ENCODE results near the gene MTHFD1L.
A peak's percentile ranks its signal among the peaks of the same experiment; 100 is the strongest.

The MTHFD1L gene

GRCh38 chr6:150931405-150931804, 65.9 kb downstream of the MTHFD1L start:
- Mint-ChIP-seq H3K36me3 (peaks cover 21% of the 10 kb centered on the region), H3K4me1 (no peaks in the 10 kb centered on the region), H3K27ac (no peak overlapping the region), H3K27me3 (no peaks in the 10 kb centered on the region), H3K9me3 (no peaks in the 10 kb centered on the region), H3K4me3 (no peak overlapping the region)

GRCh38 chr6:150932996-150933395, 67.5 kb downstream of the MTHFD1L start:
- no peaks in the 10 kb centered on the region for H3K4me1 Mint-ChIP-seq
- H3K9me3 Mint-ChIP-seq = no peaks in the 10 kb centered on the region
- no peaks in the 10 kb centered on the region for H3K27me3 Mint-ChIP-seq
- H3K4me3 Mint-ChIP-seq = no peak overlapping the region
- peaks cover 25% of the 10 kb centered on the region for H3K36me3 Mint-ChIP-seq
- no peak overlapping the region for H3K27ac Mint-ChIP-seq

GRCh38 chr6:150934380-150934779, 68.9 kb downstream of the MTHFD1L start:
- no peaks in the 10 kb centered on the region for H3K27me3 Mint-ChIP-seq
- H3K9me3 Mint-ChIP-seq = no peaks in the 10 kb centered on the region
- H3K36me3 Mint-ChIP-seq = peaks cover 31% of the 10 kb centered on the region
- H3K4me3 Mint-ChIP-seq = no peak overlapping the region
- H3K27ac Mint-ChIP-seq = no peak overlapping the region
- H3K4me1 Mint-ChIP-seq = no peaks in the 10 kb centered on the region

GRCh38 chr6:150936021-150936555, 70.6 kb downstream of the MTHFD1L start:
- H3K9me3 Mint-ChIP-seq = no peaks in the 10 kb centered on the region
- no peak overlapping the region for H3K4me3 Mint-ChIP-seq
- H3K4me1 Mint-ChIP-seq = no peaks in the 10 kb centered on the region
- H3K27me3 Mint-ChIP-seq = no peaks in the 10 kb centered on the region
- no peak overlapping the region for H3K27ac Mint-ChIP-seq
- H3K36me3 Mint-ChIP-seq = peaks cover 36% of the 10 kb centered on the region

- Mint-ChIP-seq H3K9me3 (no peaks in the 10 kb centered on the region), H3K27ac (no peak overlapping the region), H3K4me3 (no peak overlapping the region), H3K27me3 (no peaks in the 10 kb centered on the region), H3K36me3 (peaks cover 40% of the 10 kb centered on the region), H3K4me1 (no peaks in the 10 kb centered on the region)
Measured at GRCh38 chr6:150937132-150937906, 71.8 kb downstream of the MTHFD1L start.

GRCh38 chr6:150939399-150939798, 73.9 kb downstream of the MTHFD1L start:
- Mint-ChIP-seq H3K27ac (no peak overlapping the region), H3K4me1 (no peaks in the 10 kb centered on the region), H3K27me3 (no peaks in the 10 kb centered on the region), H3K4me3 (no peak overlapping the region), H3K36me3 (peaks cover 31% of the 10 kb centered on the region), H3K9me3 (no peaks in the 10 kb centered on the region)

- H3K9me3 Mint-ChIP-seq = no peaks in the 10 kb centered on the region
- H3K36me3 Mint-ChIP-seq = peaks cover 30% of the 10 kb centered on the region
- H3K4me3 Mint-ChIP-seq = no peak overlapping the region
- H3K27me3 Mint-ChIP-seq = no peaks in the 10 kb centered on the region
- no peaks in the 10 kb centered on the region for H3K4me1 Mint-ChIP-seq
- no peak overlapping the region for H3K27ac Mint-ChIP-seq
Measured at GRCh38 chr6:150940941-150941340, 75.4 kb downstream of the MTHFD1L start.

GRCh38 chr6:150949526-150949925, 84.0 kb downstream of the MTHFD1L start:
- no peaks in the 10 kb centered on the region for H3K9me3 Mint-ChIP-seq
- peaks cover 47% of the 10 kb centered on the region for H3K36me3 Mint-ChIP-seq
- no peak overlapping the region for H3K4me3 Mint-ChIP-seq
- no peaks in the 10 kb centered on the region for H3K27me3 Mint-ChIP-seq
- no peak overlapping the region for H3K27ac Mint-ChIP-seq
- H3K4me1 Mint-ChIP-seq = no peaks in the 10 kb centered on the region

GRCh38 chr6:150953851-150954250, 88.3 kb downstream of the MTHFD1L start:
- peaks cover 59% of the 10 kb centered on the region for H3K36me3 Mint-ChIP-seq

GRCh38 chr6:150959166-150959565, 93.7 kb downstream of the MTHFD1L start:
- Mint-ChIP-seq H3K4me3 (no peak overlapping the region), H3K27me3 (no peaks in the 10 kb centered on the region), H3K4me1 (no peaks in the 10 kb centered on the region), H3K36me3 (peaks cover 25% of the 10 kb centered on the region), H3K9me3 (no peaks in the 10 kb centered on the region), H3K27ac (no peak overlapping the region)

More at GRCh38 chr6:150953851-150954250, 88.3 kb downstream of the MTHFD1L start:
- Mint-ChIP-seq H3K4me3 (no peak overlapping the region), H3K27me3 (no peaks in the 10 kb centered on the region), H3K9me3 (no peaks in the 10 kb centered on the region), H3K4me1 (no peaks in the 10 kb centered on the region), H3K27ac (no peak overlapping the region)

- Mint-ChIP-seq H3K4me1 (no peaks in the 10 kb centered on the region), H3K9me3 (no peaks in the 10 kb centered on the region), H3K4me3 (no peak overlapping the region), H3K36me3 (peaks cover 25% of the 10 kb centered on the region), H3K27ac (no peak overlapping the region), H3K27me3 (no peaks in the 10 kb centered on the region)
Measured at GRCh38 chr6:150962436-150962835, 96.9 kb downstream of the MTHFD1L start.

GRCh38 chr6:150964765-150965164, 99.3 kb downstream of the MTHFD1L start:
- H3K4me3 Mint-ChIP-seq = no peak overlapping the region
- peaks cover 33% of the 10 kb centered on the region for H3K36me3 Mint-ChIP-seq
- H3K27me3 Mint-ChIP-seq = no peaks in the 10 kb centered on the region
- H3K27ac Mint-ChIP-seq = no peak overlapping the region
- no peaks in the 10 kb centered on the region for H3K4me1 Mint-ChIP-seq
- H3K9me3 Mint-ChIP-seq = no peaks in the 10 kb centered on the region

GRCh38 chr6:150966786-150967185, 101.3 kb downstream of the MTHFD1L start:
- Mint-ChIP-seq H3K27me3 (no peaks in the 10 kb centered on the region), H3K4me3 (no peak overlapping the region), H3K9me3 (no peaks in the 10 kb centered on the region), H3K4me1 (no peaks in the 10 kb centered on the region), H3K27ac (no peak overlapping the region), H3K36me3 (peaks cover 36% of the 10 kb centered on the region)

GRCh38 chr6:150967381-150967780, 101.9 kb downstream of the MTHFD1L start:
- H3K4me1 Mint-ChIP-seq = no peaks in the 10 kb centered on the region
- H3K36me3 Mint-ChIP-seq = peaks cover 38% of the 10 kb centered on the region
- H3K4me3 Mint-ChIP-seq = no peak overlapping the region
- H3K27me3 Mint-ChIP-seq = no peaks in the 10 kb centered on the region
- H3K27ac Mint-ChIP-seq = peak overlapping the region; percentile 1
- no peaks in the 10 kb centered on the region for H3K9me3 Mint-ChIP-seq

- no peak overlapping the region for H3K27ac Mint-ChIP-seq
- H3K4me1 Mint-ChIP-seq = no peaks in the 10 kb centered on the region
- H3K36me3 Mint-ChIP-seq = peaks cover 42% of the 10 kb centered on the region
Measured at GRCh38 chr6:150967910-150968309, 102.4 kb downstream of the MTHFD1L start.

GRCh38 chr6:150969901-150970300, 104.4 kb downstream of the MTHFD1L start:
- Mint-ChIP-seq H3K27me3 (no peaks in the 10 kb centered on the region), H3K36me3 (peaks cover 49% of the 10 kb centered on the region), H3K27ac (no peak overlapping the region)

More at GRCh38 chr6:150967910-150968309, 102.4 kb downstream of the MTHFD1L start:
- Mint-ChIP-seq H3K4me3 (no peak overlapping the region), H3K27me3 (no peaks in the 10 kb centered on the region), H3K9me3 (no peaks in the 10 kb centered on the region)

More at GRCh38 chr6:150969901-150970300, 104.4 kb downstream of the MTHFD1L start:
- no peaks in the 10 kb centered on the region for H3K4me1 Mint-ChIP-seq
- no peak overlapping the region for H3K4me3 Mint-ChIP-seq
- H3K9me3 Mint-ChIP-seq = no peaks in the 10 kb centered on the region
